CD4-positive, alpha-beta T cell treated with Interferon alpha-2 for 1 hour (primary cell): ENCODE data around the gene COL23A1.

ENCODE experiments used
- DNase-seq, 2 donors: peaks; one replicate each; pipeline ENCODE4 v3.0.0-alpha.2; 2020 to 2022

COL23A1 gene

DNA sequence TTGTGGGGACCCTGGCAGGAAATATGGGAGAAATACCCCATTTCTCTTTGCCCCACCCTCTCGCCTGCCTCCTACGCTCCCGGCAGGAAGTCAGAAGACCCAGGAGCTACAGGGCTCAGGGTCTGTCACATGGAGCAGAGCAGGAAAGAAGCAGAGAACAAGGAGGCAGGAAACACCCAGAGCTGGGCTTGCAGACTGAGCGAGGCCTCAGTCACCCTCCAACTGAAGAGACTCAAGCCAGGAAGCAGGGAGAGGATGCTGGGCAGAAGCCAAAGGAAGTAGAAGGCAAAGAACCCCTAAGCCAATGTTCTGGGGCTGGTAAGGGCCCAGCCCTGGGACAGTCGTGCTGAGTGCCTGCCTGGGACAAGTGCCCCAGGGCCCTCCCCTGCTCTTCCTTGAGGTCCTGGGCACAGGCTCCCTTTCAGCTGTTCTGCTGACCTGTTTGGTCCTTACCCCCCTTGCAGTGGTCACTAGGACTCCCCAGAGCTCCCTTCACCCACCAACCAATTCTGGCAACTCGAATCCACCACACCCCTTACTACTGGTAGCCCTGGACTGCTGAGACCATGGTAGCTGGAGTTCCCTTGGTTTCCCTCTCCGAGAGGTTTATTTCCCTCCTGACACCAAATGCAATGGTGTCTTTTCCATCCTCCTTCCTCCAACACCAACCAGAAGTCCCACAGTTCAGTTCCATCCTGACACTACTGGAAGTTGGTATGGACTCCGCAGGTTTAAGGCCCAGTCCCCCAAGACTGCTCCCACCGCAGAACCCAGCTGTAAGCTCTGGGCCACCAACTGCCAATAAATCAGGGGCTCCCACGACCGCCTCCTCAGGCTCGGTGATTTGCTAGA, 157.5 kb downstream of the COL23A1 start:
- no peak for DNase-seq

DNA sequence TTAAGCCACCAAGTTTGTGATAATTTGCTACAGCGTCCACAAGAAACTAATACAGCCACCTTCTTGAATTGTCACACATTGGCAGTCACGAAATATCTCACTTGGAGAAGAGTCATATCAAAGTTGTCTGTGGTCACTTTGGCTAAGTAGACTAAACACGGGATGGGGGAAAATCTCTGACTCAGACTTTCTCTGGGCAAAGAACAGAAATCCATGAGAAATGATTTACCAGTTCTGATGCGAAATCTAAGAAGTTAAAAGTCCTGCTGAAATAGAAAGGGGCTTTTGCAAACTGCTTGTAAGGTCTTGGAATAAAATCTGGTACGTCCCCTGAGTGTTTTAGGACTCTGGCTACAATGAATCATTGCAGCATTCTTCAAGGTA, 158.4 kb downstream of the COL23A1 start:
- no peak for DNase-seq

DNA sequence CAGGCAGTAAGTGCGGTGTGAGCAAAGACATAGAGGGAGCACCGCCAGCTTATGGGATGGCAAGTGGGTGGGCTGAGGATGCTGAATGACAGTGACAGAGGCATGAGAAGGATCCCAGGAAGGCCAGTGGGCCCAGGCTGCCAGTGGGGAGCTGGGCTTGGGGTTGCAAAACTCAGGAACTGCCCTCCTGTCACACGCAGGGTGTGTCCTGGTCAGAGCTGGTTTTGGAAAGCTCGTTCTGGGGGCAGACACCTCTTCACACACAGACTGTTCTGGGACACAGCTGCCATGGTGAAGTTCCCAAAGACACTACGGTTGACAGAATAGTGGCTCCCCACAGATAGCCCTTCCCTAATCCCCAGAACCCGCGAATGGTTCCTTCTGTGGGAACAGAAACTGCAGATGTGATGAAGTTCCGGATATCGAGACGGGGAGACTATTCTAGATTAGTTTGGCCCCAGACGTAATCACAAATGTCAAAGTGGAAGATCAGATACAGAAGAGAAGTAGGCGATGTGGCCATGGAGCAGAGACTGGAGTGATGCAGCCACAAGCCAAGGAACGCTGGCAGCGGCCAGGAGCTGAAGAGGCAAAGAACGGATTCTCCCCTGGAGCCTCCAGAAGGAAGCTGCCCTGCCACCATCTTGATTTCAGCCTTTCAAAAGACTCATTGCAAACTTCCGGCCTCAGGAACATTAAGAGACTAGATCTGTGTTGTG, 159.0 kb downstream of the COL23A1 start:
- DNase-seq = no peak

GRCh38 chr5:178430186-178431062, 159.8 kb downstream of the COL23A1 start:
- no peak for DNase-seq

GRCh38 chr5:178429491-178430185, 160.6 kb downstream of the COL23A1 start:
- no peak for DNase-seq

- DNase-seq = no peak
Measured at GRCh38 chr5:178429156-178429468, 161.1 kb downstream of the COL23A1 start.

DNA sequence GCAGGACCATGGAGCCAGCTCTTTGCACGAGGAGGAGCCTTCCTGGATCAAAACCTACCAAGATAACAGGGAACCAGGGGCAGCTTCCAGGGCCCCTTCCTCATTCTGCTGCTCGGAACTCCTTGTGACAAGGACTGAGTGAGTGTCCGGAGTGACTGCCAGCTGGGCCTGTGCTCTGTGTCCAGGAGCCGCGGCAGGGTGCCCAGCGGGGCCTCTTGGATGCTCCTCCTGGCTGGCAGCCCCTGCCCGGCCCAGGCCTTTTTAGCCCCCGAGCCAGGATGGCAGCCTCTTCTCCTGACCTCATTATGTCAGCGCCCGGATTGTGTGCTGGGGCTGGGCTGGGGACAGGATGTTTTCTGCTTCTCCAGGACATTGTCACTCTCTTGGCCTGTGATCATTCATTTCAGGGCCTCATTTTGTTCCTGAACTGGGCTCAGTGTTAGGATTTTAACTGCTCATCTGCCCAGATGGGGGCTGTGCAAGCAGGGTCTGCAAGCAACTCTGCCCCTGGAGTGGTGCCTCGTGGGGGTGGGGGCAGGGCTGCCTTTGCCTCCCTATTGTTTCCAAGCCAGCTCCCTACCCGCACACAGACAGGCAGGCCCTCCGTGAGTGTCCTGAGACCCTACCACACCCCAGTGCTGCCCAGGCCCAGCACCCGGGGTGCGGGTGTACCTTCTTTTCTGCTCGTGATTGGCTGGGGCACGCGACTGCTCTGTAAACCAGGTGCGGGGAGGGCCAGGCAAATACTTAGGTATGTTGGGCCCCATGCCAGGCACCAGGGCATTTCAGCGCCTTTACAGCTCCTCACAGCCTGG, 161.6 kb downstream of the COL23A1 start:
- DNase-seq = no peak

DNA sequence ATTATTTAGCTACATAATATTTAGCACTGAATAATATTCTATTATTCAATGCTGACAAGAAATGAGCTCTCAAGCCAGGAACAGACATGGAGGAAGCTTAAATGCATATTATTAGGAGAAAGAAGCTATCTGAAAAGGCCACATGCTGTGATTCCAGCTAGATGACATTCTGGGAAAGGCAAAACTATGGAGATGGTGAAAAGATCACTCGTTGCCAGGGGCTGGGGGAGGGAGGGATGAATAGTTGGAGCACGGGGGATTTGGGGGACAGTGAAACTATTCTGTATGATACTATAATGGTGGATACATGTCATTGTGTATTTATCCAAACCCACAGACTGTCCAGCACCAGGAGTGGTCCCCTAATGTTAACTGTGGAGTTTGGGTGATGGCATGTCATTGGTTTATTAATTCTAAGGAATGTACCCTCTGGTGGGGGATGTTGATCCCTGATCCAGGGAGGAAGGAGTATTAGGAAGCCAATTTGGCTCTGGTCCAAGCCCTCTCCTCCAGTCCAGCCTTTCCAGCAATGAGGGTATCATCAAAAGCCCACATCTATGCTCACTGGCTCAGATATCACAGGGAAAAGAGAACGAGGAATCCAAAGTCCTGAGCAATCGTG, 162.5 kb downstream of the COL23A1 start:
- no peak for DNase-seq

GRCh38 chr5:178426326-178427130, 163.7 kb downstream of the COL23A1 start:
- DNase-seq = no peak

- DNase-seq = no peak
Measured at GRCh38 chr5:178425621-178426068, 164.5 kb downstream of the COL23A1 start.

DNA sequence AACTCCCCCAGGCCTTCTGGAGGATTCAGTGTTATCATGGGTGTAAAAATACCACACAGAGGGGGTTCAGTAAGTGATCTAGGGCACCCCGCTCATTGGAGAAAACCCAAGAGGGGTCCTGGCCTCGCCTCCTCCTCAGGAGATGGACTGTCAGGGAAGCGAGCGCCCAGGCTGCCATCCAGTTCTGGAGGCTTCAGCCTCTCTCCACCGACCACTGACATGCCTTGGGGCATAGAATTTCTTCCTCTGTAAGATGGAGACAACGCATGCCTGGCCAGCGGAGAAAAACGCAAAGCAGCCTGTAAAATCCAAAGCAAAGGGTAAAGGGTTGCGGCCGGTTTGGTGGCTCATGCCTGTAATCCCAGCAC, 165.4 kb downstream of the COL23A1 start:
- no peak for DNase-seq

DNA sequence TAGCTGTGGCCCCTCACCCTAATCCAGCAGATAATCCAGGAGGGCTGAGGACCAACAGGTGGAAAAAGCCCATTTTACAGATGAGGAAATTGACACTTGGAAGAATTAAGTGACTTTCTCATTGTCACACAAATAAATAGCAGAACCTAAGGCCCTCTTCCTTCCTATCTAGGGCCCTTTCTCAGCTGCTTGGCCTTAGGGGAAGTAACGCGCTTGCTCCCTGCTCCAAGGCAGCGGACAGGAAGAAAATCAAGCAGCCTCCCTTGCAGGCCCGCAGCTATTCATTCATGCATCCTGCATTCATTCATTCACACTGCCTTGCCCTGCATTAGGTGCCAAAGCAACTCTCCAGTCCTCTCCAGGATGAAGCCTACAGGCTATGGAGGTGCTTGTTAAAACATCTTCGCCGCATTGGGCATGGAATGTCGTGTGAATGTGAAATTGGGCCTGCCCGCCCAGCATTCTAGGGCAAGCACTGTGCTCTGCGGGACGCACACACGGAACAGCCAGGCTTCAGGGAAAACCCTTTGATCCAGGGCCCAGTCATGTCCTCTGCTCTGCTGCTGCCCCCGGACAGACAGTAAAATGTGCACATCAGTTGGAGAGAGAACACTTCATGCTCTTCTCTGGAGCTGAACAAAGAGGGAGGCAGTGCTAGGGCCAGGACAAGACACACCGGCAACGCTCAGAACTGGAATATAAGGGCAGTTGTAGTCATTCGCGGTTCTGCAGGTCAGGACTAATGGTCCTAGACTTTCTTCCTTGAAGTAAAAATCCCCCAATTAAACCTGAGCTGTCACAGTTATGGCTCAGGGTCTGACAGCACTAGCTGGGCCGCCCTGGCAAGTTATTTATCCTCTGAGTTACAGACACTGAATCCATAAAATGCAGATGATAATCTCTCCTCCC, 166.0 kb downstream of the COL23A1 start:
- no peak for DNase-seq

GRCh38 chr5:178423431-178423830, 166.8 kb downstream of the COL23A1 start:
- DNase-seq = no peak

DNA sequence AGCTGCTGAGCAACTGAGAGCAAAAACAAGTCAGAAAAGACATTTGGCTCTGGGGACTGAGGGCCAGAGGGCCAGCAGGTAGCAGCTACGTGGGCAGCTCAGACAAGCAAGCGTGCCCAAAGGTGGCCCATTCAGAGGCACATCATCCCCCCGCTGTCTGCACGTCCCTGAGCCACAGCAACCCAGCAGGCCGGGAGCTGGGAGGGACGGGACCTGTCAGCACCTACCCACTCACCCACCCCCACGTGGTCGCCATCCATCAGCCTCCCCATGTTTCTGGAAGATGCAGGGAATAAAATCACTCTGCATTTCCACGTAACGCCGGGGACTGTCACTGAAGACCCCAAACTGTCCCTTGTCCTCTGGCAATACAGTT, 167.8 kb downstream of the COL23A1 start:
- DNase-seq = no peak

- DNase-seq = no peak
Measured at GRCh38 chr5:178421699-178422399, 168.3 kb downstream of the COL23A1 start.

DNA sequence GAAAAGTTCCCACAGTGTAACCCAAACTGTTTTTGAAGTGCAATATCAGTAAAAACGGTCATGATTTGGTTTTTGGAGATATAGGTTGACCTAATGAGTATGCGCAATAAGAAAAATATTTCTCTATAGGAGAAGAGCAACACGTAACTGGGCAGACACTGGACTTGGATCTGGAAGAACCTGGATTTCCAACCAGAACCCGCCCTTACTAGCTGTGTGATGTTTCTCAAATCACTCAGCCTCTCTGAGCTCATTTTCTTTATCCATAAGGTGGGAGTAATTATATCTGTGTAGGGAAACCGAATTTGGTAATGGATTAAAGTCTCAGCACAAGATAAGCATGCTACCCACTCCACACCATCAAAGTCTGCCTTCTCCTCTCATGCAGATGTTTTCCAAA, 169.1 kb downstream of the COL23A1 start:
- no peak for DNase-seq

DNA sequence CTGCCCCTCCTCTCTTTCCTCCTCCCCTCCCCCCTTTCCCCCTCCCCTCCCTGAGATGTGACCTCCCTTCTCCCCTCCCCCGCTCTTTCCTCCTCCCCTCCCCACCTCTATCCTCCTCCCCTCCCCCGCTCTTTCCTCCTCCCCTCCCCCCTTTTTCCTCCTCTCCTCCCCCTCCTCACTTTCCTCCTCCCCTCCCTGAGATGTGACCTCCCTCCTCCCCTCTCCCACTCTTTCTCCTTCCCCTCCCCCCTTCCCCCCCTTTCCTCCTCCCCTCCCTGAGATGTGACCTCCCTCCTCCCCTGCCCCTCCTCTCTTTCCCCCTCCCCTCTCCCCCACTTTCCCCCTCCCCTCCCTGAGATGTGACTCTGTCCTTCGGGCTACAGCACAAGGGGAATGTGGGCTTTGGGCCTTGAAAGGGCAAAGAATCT, 169.8 kb downstream of the COL23A1 start:
- DNase-seq = no peak

GRCh38 chr5:178419651-178420050, 170.5 kb downstream of the COL23A1 start:
- DNase-seq = no peak

GRCh38 chr5:178419196-178419595, 171.0 kb downstream of the COL23A1 start:
- no peak for DNase-seq
